ENCODE results near the gene BHLHE40.

The BHLHE40 gene

DNA sequence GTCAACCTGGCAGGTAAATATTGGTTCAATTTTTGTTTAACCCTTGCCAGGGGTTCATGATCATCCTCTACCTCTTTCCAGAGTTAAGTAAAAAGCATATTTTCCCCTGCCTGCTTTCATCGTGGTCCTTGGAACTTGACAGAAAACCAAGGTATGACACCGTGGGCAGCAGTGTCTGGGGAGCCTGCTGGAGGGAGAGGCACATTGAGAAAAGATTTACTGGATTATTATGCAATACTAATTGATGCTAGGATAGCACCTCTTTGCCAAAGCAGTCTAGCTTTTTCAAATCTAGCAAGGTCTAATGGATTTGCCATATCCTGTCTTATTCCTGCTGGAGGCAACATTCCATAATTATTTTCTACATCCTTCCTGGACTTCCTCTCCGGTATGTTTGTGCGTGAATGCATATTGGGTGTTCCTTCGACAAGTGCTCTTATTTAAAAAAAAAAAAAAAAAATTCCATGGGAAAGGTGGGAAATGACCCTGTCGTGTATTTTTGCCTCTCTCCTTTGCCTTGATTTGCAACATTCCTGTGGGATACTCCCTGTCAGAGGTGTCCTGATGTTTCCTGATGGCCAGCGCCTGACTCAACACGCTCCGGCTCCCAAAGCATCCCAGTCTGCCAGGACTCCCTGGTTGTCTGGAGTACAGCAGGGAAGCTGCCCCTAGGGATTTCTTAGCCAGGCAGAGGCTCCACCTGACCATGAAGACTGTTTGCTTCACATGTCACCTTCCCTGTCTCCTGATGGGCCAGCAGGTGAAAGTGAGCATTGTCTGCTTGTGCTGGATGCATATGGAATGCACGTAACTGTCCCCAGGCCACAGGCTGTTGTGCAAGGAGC, 6.3 kb downstream of the BHLHE40 start:
- DNase-seq, result no peak

DNA sequence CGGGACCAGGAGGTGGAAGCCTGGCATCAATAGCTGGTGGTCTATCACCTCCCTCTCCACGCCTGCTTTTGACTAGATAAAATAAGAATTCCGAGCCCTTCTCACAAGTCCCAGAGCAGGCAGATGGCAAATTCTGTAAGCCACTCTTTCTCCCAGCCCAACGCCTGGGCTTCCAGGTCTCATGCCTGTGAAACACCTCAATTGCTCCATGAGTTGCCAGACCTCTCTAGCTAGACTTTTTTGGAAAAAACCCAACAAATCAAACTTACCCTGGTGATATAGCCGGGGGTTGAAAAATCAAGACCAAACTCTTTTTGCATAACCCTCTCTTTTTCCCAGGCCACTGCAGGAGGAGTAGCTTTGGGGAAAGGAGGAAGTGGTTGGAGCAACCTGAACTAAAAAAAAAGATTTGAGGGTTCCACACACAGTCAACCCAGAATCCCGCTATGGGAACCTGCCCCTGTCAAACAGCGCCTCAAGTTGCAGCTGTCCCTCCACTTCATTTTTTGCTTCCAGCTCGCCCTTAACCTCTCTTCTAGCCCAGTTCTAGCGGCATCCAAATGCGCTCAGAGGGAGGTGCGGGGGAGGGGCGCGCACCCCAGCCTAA, 7.0 kb downstream of the BHLHE40 start:
- DNase-seq, result no peak

DNA sequence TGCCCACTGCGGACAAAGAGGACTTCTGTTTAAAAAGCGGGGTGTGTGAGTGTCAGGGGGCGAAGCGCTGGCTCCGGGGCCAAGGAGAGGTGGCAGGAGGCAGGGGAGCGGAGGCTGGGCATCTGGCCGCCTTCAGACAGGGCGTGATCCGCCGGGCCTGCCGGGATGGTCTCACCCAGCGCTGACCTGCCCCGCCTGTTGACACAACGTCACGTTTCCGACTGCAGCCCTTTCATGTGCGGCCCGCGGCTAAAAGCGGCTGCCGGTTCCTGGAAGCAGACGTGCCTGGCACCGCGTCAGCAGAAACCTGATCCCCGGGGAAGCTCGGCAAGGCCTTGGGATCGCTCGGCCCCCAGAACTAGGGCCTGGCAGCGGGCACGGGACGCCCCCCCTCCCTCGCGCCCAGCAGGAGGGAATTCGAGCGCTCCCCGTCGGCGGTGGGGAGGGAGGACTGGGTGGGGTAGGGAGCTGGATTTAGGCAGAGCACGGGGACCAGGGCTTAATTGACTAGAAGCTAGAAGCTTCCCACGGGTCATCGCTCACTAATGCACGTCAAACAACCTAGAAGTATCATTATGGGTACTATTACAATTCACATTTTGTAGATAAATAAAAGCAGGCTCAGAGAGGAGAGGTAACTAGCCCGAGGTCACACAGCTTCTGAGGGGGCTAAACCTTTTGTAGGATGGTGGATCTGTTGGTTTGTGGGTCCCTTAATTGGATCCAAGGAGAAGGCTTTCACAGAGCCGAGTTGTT, 7.7 kb downstream of the BHLHE40 start:
- peak; percentile 72 for DNase-seq

DNA sequence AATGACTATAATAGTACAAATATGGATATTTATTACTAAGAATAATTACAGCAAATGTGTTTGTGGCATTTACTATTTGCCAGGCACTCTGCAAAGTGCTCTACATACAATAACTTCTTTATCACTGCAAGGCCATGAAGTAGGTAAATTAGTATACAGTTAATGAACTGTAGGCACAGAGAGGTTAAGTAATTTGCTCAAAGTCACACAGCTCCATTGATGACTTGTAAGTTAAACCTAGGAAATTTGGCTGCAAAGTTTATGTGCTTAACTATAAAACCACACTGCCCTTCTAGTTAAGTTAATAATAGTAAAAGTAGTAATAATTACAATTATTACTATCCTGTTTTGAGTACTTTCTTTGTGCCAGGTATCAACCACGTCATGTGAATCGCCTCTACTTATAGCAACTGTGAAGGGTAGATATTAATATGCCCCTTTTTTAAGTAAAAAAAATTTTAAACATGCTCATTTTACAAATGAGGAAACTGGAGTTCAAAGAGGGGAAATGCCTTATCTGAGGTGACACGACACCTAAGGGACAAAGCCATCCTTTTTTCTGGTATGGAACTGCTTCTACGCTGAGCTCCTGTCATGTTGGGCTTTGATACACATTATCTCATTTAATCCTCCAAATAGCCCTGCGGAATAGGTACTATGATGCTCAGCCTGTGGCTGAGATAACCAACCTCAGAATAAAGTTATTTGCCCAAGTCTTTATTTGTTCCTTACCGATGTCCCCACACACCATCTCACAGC, 8.5 kb downstream of the BHLHE40 start:
- no peak for DNase-seq

DNA sequence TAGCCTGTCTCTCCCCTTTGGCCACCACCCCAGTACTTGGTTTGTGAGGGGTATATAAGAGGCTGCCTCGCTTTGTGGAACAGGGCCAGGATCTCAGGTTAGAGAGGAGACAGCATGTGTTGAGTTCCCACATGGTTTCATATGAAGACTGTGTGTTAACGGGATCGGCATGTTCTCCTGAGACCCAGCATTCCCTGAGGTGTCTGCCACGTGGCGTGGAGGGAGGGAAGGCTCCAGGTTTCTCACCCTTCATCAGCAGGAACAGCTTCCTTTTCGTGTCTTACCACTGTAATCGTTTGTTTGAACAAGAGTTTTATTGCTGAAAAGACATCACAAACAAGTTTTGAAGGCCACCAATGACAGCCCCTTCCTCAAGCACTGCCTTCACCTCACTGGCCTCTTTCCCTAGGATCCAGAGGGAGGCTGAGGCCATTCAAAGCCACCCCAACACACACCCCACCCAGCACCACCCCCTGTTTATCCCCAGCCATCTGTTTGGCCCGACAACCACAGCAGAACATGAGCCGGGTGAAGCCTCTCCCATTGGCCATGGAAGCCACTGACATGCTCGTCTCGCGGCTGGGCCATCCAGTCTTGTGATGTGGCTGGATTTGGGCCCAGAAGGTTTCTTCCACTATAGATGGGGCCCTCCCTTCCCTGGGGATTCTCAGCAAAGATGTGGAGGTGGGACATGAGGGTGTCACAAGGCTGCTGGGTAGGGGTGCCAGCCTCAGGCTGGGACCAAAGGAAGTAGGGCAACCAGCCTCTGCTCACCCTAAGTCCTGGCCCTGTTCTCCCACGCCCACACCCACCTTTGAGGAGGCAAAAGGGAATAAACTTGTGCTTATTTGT, 10.0 kb downstream of the BHLHE40 start:
- DNase-seq, result no peak

DNA sequence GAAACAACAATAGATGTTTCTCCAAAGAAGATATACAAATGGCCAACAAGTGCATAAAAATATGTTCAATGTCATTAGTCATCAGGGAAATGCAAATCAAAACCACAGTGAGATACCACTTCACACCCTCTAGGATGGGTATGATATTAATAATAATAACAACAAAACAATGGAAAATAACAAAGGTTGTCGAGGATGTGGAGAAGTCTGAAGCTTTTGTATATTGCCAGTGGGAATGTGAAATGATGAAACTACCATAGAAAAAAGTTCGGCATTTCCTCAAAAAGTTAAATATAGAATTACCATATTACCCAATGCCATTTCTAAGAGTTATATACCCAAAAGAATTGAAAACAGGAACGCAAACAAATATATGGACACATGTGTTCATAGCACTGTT, 10.8 kb downstream of the BHLHE40 start:
- DNase-seq, result no peak

DNA sequence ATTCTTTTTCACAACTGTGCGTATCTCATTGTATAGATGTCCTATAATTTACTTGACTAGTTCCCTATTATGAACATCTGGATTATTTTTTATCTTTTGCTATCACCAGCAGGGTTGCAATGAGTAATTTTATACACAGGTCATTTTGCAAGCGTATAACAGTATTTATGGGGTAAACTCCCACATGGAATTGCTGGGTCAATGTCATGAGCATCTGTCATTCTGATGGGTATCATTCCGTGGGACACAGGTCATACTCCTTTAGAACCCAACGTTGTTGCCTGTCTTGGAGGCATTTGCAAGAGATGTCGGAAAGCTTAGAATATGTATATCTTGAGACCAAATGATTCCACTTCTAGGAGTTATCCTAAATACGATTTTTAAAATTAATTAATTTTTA, 12.9 kb downstream of the BHLHE40 start:
- no peak for DNase-seq

DNA sequence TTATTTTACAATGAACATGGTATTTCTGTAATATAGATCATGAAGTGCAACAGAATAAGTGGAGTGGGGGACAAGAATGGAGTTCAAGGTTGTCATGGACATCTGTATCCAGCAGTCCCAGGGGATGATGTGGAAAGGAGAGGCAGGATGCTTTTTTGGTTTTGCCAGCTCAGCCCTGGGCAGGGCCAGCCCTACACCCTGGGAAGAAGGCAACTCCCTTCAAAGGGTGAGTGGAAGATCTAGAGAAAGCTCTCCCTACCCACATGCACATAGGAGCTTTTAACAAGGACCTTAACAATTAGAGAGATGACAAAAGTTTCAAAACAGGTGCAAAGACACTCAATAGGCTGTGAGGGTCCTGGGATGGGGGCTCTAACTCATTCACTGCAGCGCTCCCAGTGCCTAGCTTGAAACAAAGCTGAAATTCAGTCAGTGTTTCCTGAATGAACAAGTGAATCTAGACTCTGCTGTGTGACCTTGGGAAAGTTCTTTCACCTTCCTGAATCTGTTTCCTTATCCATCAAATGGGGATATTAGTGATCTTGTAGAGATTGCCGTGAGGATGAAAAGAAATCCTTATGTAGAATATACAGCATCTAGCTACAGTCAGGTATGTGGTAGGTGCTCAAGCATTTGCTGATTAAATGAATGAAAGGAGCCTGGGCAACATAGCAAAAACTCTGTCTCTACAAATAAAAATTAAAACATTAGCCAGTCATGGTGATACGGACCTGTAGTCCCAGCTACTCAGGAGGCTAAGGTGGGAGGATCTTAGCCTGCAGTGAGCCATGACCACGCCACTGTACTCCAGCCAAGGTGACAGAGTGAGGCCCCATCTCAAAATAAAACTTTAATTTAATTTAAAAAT, 14.3 kb downstream of the BHLHE40 start:
- no peak for DNase-seq

DNA sequence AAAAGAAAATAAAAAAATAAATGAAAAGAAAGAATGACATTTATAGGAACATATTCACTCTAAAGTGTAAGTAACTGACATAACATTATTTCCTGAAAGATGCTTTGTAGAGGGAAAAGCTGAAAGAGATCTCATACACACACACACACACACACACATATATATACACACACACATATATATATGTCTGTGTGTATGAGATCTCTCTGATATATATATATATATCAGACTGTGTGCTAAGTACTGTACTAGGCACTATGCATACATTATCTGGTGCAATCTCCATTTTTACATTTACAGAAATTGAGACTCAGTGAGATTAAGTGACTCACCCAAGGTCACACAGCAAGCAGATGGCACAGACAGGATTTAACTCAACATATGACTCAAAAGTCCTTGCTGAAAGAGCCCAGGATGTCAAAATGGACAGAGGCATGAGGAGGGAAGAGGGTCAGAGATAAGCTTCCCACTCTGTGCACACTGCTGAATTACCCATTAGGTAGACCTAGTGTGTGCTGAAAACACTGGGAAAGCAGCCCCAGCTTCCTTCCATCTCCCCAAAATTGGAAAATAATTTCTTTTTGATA, 15.0 kb downstream of the BHLHE40 start:
- peak; percentile 17 for DNase-seq

DNA sequence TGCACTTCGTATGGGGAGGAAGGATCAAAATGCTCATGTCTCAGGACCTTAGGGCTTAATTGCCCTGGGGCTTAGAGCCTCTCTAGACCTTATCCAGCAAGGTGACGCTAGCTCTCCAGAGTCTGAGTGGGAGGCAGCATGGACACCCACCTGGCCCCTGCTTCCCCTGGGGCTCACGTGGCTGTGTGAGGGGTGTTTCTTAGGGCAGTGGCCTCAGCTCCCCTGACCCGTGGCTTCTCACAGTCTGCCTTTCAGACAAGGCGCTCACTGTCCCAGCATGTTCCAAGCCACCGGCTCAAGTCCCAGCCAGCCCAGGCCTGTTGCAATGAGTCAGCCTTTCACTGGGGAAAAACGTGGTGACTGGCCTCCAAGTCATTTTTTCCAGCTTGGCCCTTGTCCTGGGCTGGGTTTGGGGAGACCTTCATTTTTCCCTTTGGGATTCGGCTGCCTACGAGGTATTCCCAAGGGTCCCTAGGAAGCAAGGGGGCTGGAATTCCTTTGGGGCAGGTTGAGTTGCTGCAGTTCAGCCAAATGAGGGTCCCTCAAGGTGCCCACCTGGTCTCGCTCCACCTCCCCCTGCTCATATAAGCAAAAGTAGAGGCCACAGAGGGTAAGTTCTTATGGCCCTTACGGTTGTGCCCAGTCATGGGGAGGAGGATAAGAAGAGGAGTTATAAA, 15.7 kb downstream of the BHLHE40 start:
- DNase-seq, result peak; percentile 30

DNA sequence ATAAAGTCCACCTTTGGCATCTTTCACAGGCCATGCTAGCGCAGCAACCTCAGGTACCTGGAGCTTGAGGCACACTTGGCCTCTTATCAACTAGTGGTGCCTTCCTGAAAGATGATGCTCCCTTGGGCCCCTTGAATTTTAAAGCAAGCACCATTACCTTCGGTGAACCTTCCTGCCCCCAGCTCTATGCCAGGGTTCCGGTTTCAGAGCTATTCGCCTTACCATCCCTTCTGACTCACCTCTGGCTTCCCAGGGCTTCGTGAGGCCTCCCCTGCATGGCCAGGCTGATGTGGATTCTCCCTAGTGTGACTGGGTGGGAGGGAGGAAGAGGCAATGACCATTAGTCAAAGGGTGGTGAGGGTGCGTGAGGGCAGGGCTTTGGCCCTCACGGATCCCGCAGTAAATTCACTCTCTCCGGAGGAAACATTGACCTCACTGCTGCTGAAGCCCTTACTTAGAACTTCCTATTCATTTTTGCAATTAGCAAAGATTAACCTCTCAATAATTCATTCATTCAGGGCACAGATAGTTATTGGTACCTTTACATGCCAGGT, 16.3 kb downstream of the BHLHE40 start:
- DNase-seq, result peak; percentile 19

DNA sequence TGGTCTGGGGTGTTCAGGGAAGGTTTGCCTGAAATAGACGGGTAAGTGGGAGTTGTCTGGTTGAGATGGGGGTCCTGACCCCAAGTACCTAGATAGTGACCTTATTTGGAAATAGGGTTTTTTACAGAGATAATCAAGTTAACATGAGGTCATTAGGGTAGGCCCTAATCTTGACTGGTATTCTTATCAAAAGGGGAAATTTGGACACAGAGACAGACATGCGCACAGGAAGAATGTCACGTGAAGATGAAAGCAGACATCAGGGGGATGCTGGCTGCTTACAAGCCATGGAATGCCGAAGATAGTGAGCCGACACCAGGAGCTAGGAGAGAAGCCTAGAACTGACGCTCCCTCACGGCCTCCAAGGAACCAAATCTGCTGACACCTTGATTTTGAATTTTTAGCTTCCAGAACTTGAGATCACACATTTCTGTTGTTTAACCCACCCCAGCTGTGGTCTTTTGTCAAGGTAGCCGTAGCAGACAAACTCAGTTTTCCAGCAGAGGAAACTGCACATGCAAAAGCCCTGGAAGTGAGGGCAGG, 17.1 kb downstream of the BHLHE40 start:
- peak; percentile 14 for DNase-seq

DNA sequence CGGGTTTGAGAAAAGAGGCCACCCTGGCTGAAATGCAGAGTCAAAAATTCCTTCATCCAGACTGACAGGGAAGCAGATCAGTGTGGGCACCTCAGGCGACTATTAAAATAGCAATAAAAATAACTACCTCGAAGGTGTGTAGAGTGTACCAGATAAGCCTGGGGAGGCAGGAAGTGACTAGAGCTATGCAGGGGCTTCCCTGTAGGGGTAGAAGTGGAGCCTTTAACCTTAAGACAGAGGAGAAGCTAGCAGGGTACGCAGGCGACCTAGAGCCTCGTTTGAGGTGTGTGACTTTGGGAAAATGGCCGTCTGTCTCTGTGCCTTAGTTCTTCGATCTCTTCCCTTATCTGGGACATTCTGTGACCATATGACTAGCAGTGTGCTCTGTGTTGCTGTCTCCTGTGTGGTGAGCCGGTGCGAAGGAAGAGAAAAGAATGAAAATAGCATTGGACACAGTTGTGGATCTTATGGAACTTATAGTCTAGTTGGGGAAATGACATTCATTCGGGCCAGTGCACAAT, 17.6 kb downstream of the BHLHE40 start:
- DNase-seq, result peak; percentile 12

DNA sequence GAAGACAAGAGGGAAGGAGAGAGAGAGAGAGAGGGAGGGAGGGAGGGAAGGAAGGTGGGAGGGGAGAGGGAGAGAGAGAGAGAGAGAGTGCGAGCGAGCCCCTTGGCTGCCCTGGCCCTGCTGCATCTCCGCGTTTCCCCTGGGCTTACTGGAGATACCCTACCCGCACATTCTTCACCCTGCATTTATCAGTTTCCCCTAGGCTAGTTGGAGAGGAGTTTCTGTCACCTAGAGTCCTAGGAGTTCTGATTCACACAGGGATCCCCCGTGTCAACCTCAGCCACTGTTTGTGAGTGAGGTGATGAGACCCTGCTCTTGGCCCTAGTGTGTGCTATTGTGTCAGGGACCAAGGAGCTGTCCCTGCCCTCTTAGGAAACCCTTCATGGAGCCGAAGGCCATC, 18.7 kb downstream of the BHLHE40 start:
- peak; percentile 16 for DNase-seq

DNA sequence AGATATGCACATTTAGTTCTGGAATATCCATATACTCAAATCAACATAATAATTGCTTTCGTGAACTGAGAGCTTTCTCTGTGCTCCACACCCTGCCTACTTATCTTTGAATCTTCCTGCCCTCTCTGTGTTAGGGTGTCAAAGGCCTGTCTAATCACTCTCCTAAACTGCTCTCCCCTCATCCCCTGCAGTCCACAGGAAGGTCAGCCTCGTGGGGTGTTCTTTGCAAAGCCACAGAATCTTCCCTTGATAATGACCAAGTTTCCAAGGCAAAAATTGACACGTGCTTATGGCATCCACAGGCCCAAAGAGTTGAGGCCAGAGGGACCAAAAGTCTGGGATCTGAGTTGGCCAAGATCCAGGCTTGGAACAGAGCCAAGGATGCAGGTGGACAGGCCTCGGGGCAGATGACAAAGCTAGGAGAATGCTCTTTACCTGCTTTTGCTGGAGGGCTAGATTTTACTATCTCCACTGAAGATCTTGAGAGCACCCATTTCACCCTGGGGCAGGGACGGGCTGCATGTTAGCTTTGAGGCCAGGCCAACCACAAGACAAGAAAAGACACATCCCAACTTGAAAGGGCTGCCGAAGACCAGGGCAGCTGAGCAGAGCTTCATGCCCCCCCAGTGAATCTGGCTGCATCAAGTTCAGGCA, 20.4 kb downstream of the BHLHE40 start:
- DNase-seq, result peak; percentile 13

DNA sequence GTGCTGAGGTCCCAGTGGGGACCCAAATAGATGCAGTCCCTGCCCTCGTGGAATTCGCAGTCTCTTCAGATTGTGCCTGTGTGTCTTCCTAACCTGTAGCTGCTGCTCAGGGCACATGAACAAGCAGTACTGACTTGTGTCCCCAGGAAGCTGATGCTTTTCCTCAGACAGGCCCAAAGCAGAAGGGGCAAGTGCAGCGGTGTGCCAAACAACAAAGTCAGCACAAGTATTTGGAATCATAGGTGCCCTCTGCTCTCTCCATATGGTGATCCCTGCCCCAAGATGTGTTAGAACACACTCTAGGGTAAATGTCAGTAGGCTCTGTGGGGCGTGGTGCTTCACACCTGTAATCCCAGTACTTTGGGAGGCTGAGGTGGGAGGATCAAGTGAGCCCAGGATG, 21.9 kb downstream of the BHLHE40 start:
- peak; percentile 7 for DNase-seq

DNA sequence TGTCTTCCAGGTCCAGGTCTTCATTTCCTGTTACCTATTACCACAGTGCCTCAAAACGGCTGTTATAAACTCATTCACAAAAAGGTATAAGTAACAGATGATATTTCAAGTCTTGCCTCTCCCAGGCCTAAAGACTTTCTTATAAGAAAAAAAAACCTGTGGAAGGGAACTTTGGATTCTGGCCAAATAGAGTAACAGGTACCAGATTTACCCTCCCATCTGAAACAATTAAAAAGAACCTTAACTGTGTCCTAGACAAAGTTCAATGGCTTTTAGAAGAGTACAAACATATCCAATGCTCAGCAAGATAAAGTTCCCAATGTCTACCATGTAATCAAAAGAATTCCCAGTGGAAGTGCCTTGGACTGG, 22.6 kb downstream of the BHLHE40 start:
- DNase-seq, result no peak

DNA sequence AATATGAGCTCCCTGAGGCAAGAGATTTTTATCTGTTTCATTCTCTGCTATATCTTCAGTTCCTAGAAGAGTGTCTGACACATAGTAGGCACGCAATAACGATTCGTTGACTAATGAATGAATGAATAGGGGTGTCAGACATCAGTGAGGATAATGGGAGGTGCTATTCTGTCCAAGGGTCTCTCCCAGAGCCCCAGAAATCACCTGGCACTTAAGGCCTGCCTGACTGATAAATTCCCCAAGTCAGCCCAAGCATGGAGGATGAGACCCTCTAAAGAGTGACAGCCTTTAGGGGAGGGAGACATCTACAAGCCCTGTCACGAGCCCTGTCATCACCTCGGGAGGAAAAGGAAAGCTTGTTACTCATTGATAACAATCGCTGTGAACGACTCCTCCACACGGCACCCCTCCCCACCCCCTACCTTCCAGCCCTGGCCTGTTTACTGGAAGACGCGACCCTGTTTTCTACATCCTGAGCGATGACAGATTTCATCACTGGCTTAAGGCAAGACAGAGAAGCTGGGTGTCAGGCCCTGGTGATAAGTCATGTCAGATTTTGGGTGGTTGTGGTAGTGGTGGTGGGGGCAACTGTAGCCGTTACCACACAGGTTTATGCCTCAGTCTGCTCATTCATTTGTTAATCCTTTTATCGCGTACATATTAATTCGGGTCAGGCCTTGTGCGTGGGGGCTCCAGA, 23.1 kb downstream of the BHLHE40 start:
- DNase-seq, result peak; percentile 30

Measured in activated CD4-positive, CD25-positive, alpha-beta regulatory T cell treated with anti-CD3 and anti-CD28 coated beads, Interleukin-2, amount 50 U/mL, for 72 hours (primary cell).